ENCODE results near the gene ARHGAP24. TPM values are rescaled to one million over a fixed set of nuclear protein-coding genes. Genes with fewer than 3 reads are reported as not detected.

The ARHGAP24 gene
- total and polyA plus RNA-seq, 2 experiments from 2014 or later, result 0.21 to 0.36 TPM

DNA sequence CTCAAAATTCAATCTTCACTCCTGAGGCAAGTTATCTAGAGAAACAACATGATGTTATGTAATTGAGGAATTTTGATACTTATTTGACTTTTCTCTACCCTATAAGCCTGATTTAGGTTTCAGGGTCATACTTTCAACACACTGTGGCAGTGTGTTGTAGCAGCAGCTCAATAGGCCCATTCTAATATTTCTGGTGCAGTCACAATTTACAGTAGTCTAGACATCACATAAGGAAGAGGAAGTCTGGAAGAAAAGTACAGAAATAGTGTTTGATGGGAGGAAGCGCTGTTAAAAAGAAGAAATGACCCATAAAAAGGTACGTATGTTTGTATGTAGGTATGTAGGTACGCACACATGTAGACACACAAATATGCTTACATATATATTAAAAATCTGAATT lies 194.3 kb downstream of the ARHGAP24 start:
- Histone ChIP-seq H4K20me1 (replicated peaks; ENCODE audit: insufficient read depth) (no peaks in the 10 kb centered on the region), H3K4me3 (no peak overlapping the region), H2AFZ (no peak overlapping the region), H3K36me3 (ENCODE audit: insufficient read depth) (peaks cover 14% of the 10 kb centered on the region), H3K79me2 (replicated peaks; ENCODE audit: insufficient read depth) (no peaks in the 10 kb centered on the region), H3F3A (replicated peaks; ENCODE audit: low read depth) (no peaks in the 10 kb centered on the region), H3K27ac (ENCODE audit: low read depth) (no peak overlapping the region), H3K4me2 (no peak overlapping the region), H3K27me3 (ENCODE audit: insufficient read depth) (no peaks in the 10 kb centered on the region), H3K4me1 (ENCODE audit: insufficient read depth) (peaks cover 12% of the 10 kb centered on the region), H3K9me2 (ENCODE audit: insufficient read depth) (peaks cover 11% of the 10 kb centered on the region)
- Mint-ChIP-seq H3K27ac (no peak overlapping the region), H3K36me3 (ENCODE audit: low read depth) (peaks cover 21% of the 10 kb centered on the region), H3K27me3 (ENCODE audit: insufficient read depth, low read depth, poor library complexity) (no peaks in the 10 kb centered on the region), H3K4me1 (peaks cover 12% of the 10 kb centered on the region), H3K4me3 (no peak overlapping the region), H3K9me3 (peaks cover 39% of the 10 kb centered on the region)
- DNase-seq (ENCODE audit: low spot score) (no peak), ATAC-seq (no peak)
- TF ChIP-seq, protein P1, sequence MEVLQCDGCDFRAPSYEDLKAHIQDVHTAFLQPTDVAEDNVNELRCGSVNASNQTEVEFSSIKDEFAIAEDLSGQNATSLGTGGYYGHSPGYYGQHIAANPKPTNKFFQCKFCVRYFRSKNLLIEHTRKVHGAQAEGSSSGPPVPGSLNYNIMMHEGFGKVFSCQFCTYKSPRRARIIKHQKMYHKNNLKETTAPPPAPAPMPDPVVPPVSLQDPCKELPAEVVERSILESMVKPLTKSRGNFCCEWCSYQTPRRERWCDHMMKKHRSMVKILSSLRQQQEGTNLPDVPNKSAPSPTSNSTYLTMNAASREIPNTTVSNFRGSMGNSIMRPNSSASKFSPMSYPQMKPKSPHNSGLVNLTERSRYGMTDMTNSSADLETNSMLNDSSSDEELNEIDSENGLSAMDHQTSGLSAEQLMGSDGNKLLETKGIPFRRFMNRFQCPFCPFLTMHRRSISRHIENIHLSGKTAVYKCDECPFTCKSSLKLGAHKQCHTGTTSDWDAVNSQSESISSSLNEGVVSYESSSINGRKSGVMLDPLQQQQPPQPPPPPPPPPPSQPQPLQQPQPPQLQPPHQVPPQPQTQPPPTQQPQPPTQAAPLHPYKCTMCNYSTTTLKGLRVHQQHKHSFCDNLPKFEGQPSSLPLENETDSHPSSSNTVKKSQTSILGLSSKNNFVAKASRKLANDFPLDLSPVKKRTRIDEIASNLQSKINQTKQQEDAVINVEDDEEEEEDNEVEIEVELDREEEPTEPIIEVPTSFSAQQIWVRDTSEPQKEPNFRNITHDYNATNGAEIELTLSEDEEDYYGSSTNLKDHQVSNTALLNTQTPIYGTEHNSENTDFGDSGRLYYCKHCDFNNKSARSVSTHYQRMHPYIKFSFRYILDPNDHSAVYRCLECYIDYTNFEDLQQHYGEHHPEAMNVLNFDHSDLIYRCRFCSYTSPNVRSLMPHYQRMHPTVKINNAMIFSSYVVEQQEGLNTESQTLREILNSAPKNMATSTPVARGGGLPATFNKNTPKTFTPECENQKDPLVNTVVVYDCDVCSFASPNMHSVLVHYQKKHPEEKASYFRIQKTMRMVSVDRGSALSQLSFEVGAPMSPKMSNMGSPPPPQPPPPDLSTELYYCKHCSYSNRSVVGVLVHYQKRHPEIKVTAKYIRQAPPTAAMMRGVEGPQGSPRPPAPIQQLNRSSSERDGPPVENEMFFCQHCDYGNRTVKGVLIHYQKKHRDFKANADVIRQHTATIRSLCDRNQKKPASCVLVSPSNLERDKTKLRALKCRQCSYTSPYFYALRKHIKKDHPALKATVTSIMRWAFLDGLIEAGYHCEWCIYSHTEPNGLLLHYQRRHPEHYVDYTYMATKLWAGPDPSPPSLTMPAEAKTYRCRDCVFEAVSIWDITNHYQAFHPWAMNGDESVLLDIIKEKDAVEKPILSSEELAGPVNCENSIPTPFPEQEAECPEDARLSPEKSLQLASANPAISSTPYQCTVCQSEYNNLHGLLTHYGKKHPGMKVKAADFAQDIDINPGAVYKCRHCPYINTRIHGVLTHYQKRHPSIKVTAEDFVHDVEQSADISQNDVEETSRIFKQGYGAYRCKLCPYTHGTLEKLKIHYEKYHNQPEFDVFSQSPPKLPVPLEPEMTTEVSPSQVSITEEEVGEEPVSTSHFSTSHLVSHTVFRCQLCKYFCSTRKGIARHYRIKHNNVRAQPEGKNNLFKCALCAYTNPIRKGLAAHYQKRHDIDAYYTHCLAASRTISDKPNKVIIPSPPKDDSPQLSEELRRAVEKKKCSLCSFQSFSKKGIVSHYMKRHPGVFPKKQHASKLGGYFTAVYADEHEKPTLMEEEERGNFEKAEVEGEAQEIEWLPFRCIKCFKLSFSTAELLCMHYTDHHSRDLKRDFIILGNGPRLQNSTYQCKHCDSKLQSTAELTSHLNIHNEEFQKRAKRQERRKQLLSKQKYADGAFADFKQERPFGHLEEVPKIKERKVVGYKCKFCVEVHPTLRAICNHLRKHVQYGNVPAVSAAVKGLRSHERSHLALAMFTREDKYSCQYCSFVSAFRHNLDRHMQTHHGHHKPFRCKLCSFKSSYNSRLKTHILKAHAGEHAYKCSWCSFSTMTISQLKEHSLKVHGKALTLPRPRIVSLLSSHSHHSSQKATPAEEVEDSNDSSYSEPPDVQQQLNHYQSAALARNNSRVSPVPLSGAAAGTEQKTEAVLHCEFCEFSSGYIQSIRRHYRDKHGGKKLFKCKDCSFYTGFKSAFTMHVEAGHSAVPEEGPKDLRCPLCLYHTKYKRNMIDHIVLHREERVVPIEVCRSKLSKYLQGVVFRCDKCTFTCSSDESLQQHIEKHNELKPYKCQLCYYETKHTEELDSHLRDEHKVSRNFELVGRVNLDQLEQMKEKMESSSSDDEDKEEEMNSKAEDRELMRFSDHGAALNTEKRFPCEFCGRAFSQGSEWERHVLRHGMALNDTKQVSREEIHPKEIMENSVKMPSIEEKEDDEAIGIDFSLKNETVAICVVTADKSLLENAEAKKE (CRISPR knock-in tag; IDR thresholded peaks at IDR 0.05), result no peak
- TF ChIP-seq JUNB (IDR thresholded peaks at IDR 0.05; ENCODE audit: unreplicated experiment) (no peak), ZNF114 (CRISPR knock-in tag; IDR thresholded peaks at IDR 0.05) (no peak), EZH2phosphoT487 (IDR thresholded peaks at IDR 0.05; ENCODE audit: unreplicated experiment) (no peak), EZH2 (IDR thresholded peaks at IDR 0.05; ENCODE audit: low read depth, unreplicated experiment) (no peak), NANOG (IDR thresholded peaks at IDR 0.05; ENCODE audit: borderline replicate concordance) (no peak), STAT1 (IDR thresholded peaks at IDR 0.05; ENCODE audit: unreplicated experiment) (no peak), POLR2AphosphoS5 (IDR thresholded peaks at IDR 0.05; ENCODE audit: low read depth) (no peak), ZNF331 (CRISPR knock-in tag; IDR thresholded peaks at IDR 0.05; ENCODE audit: low read depth) (no peak), CREB1 (CRISPR knock-in tag; IDR thresholded peaks at IDR 0.05; ENCODE audit: low read depth) (no peak)
- TF ChIP-seq, protein P2, sequence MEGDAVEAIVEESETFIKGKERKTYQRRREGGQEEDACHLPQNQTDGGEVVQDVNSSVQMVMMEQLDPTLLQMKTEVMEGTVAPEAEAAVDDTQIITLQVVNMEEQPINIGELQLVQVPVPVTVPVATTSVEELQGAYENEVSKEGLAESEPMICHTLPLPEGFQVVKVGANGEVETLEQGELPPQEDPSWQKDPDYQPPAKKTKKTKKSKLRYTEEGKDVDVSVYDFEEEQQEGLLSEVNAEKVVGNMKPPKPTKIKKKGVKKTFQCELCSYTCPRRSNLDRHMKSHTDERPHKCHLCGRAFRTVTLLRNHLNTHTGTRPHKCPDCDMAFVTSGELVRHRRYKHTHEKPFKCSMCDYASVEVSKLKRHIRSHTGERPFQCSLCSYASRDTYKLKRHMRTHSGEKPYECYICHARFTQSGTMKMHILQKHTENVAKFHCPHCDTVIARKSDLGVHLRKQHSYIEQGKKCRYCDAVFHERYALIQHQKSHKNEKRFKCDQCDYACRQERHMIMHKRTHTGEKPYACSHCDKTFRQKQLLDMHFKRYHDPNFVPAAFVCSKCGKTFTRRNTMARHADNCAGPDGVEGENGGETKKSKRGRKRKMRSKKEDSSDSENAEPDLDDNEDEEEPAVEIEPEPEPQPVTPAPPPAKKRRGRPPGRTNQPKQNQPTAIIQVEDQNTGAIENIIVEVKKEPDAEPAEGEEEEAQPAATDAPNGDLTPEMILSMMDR (conservative IDR thresholded peaks at IDR 0.05; ENCODE audit: low read depth in 2 of 2), result no peak
- TF ChIP-seq, protein P3, sequence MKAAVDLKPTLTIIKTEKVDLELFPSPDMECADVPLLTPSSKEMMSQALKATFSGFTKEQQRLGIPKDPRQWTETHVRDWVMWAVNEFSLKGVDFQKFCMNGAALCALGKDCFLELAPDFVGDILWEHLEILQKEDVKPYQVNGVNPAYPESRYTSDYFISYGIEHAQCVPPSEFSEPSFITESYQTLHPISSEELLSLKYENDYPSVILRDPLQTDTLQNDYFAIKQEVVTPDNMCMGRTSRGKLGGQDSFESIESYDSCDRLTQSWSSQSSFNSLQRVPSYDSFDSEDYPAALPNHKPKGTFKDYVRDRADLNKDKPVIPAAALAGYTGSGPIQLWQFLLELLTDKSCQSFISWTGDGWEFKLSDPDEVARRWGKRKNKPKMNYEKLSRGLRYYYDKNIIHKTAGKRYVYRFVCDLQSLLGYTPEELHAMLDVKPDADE (IDR thresholded peaks at IDR 0.05), result no peak
- TF ChIP-seq, protein P4, sequence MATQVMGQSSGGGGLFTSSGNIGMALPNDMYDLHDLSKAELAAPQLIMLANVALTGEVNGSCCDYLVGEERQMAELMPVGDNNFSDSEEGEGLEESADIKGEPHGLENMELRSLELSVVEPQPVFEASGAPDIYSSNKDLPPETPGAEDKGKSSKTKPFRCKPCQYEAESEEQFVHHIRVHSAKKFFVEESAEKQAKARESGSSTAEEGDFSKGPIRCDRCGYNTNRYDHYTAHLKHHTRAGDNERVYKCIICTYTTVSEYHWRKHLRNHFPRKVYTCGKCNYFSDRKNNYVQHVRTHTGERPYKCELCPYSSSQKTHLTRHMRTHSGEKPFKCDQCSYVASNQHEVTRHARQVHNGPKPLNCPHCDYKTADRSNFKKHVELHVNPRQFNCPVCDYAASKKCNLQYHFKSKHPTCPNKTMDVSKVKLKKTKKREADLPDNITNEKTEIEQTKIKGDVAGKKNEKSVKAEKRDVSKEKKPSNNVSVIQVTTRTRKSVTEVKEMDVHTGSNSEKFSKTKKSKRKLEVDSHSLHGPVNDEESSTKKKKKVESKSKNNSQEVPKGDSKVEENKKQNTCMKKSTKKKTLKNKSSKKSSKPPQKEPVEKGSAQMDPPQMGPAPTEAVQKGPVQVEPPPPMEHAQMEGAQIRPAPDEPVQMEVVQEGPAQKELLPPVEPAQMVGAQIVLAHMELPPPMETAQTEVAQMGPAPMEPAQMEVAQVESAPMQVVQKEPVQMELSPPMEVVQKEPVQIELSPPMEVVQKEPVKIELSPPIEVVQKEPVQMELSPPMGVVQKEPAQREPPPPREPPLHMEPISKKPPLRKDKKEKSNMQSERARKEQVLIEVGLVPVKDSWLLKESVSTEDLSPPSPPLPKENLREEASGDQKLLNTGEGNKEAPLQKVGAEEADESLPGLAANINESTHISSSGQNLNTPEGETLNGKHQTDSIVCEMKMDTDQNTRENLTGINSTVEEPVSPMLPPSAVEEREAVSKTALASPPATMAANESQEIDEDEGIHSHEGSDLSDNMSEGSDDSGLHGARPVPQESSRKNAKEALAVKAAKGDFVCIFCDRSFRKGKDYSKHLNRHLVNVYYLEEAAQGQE (IDR thresholded peaks at IDR 0.05; ENCODE audit: unreplicated experiment), result no peak
